Activated CD4-positive, CD25-positive, alpha-beta regulatory T cell (primary cell): Measurements from ENCODE around the gene ZKSCAN3.
"Not testable (repeated sequence)": the region's sequence is repeated elsewhere in the genome, so short reads cannot be mapped to it uniquely, and the experiment has no call there.

ENCODE experiments used
- DNase-seq, 4 experiments: peaks; one replicate each; lab custom pipeline; 2025; lab: John Stamatoyannopoulos, UW

ZKSCAN3 gene

GRCh38 chr6:28343898-28344677 lies 5.7 kb upstream of the ZKSCAN3 start:
- no peak for DNase-seq

DNA sequence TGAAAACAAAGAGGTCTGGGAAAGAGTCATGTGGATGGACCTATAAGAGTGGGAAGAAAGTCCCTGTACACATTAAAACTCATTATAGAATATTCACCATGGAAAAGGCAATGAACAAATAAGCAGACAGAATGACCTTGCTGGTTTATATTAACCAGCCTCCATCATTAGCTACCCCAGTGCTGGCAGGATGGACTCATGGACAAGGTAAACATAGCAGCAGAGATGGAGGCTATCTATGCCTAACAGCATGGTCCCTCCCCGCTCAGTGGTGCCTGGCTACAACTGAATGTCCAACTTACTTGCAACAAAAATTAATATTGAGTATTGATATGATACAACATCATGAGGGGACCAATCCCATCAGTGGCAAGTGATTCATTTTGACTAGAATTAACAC lies 4.5 kb upstream of the ZKSCAN3 start:
- no peak for DNase-seq

GRCh38 chr6:28347119-28347518 lies 2.6 kb upstream of the ZKSCAN3 start:
- no peak for DNase-seq

DNA sequence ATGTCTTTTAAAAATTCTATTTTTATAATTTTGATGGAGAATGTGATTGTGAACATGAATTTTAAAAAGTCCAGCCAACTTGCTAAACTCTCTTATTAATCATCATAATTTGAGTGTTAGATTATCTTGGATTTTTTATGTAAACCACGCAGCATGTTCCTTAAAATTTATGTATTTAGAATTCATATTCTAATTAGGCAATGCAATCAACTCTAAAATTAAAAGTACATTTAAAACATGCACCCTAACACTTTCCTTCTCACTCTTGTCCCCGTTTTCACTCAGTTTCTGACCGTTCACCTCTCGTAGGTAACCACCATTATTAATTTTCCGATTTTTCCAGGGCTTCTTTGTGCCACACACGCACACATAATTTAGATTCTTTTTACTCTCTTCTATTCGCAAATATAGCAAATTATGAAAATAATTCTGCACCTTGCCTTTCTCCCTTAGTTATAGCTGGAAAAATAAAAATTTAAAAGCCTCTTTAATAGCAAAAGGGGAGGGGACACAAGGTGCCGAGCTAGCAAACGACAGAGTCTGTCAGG lies 329 bp upstream of the ZKSCAN3 start:
- no peak for DNase-seq

GRCh38 chr6:28351087-28351486 lies 1.3 kb downstream of the ZKSCAN3 start:
- no peak for DNase-seq

- DNase-seq = no peak
These were observed 1.8 kb downstream of the ZKSCAN3 start for GRCh38 chr6:28351493-28351925.

- DNase-seq = no peak
These were observed 3.6 kb downstream of the ZKSCAN3 start for GRCh38 chr6:28353356-28353755.

- DNase-seq = no peak
These were observed 4.4 kb downstream of the ZKSCAN3 start for GRCh38 chr6:28353981-28354676.

GRCh38 chr6:28354688-28355554 lies 5.2 kb downstream of the ZKSCAN3 start:
- no peak for DNase-seq

DNA sequence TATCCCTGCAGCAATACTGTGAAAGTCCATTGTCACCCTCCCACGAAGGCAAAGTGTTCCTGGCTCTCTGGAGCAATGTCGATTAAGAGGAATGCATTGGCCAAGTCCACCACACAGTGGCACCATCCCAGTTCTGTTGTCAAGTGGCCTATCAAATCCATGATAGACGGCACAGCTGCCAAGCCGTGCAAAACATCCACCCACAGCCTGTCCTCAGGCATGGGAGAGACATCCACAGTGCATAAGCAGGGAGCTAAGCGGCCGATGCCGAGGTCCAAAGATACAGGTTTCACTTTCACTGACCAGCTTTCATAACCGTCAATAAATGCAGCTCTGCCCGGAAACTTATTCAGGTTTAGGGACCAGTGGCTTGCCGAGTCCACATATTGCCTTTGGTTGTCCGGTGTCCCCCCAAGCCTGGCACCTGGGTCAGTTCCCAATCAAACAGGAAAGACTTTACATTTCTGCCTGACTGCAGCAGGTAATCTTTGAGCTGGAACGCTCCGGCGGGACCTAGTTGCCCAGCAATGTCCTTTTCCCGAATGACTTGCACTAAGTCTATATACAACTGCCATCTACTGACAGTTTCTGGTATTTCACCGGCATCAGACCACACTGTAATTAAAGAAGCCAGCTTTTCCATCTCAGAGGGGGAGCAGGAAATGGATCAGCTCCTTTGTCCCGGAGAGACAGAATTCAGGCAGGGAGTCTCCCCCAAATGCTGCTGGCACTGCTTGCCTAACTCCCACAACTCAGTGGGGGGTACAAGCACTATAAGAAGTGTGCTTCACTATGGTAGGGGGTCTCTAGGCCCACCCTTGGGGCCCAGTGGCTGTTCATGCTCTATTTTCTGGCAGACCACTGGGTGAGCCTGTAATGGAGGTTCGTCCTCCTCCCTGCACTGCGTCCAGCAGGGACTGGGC lies 6.3 kb downstream of the ZKSCAN3 start:
- DNase-seq = peak; percentile 11 to 25 (median 21)

DNA sequence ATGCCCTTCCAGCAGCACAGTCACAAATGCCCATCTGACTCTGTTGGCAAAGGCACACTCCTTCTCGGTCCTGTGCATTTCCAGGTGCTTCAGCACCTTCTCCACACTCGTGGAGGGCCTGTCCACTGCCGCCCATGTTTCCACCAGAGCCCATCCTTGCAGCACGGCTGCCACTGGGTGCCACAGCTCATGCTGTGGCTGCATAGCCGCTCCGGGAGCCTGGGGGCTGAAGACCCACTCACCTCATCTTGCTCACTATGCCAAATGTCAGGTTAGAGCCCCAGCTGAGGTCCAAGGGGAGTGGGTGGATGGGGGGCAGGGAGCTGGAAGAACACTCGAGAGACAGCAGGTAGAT lies 6.9 kb downstream of the ZKSCAN3 start:
- no peak for DNase-seq

- no peak for DNase-seq
These were observed 7.3 kb downstream of the ZKSCAN3 start for GRCh38 chr6:28357036-28357435.

- DNase-seq = not testable (repeated sequence)
These were observed 9.8 kb downstream of the ZKSCAN3 start for GRCh38 chr6:28359562-28359961.

- no peak for DNase-seq
These were observed 11.2 kb downstream of the ZKSCAN3 start for GRCh38 chr6:28360961-28361360.

DNA sequence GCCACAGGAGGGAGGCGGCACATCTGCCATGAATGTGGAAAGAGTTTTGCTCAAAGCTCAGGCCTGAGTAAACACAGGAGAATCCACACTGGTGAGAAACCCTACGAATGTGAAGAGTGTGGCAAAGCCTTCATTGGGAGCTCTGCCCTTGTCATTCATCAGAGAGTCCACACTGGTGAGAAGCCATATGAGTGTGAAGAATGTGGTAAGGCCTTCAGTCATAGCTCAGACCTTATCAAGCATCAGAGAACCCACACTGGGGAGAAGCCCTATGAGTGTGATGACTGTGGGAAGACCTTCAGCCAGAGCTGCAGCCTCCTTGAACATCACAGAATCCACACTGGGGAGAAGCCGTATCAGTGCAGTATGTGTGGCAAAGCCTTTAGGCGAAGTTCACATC lies 15.8 kb downstream of the ZKSCAN3 start:
- not testable (repeated sequence) for DNase-seq

DNA sequence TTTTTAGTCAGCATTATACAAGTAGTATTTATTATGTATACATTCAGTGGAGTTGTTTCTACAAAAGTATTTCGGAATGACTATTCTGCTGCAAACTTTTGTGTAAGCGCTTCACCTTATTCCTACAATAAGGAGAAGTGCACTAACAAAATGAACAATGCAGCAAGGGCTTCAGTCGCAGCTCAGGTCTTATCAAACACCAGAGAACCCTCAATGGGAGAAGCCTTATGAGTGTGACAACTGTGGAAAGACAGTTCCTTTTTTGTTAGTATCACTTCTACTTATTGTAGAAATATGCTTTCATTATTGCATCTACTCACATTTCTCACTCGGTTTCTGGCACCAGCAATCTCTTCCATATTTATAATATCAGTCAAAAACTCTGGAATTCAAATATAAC lies 18.8 kb downstream of the ZKSCAN3 start:
- no peak for DNase-seq

- DNase-seq = no peak
These were observed 19.7 kb downstream of the ZKSCAN3 start for GRCh38 chr6:28369463-28369862.

- no peak for DNase-seq
These were observed 20.7 kb downstream of the ZKSCAN3 start for GRCh38 chr6:28370440-28370839.

- no peak for DNase-seq
These were observed 21.5 kb downstream of the ZKSCAN3 start for GRCh38 chr6:28371280-28371679.

DNA sequence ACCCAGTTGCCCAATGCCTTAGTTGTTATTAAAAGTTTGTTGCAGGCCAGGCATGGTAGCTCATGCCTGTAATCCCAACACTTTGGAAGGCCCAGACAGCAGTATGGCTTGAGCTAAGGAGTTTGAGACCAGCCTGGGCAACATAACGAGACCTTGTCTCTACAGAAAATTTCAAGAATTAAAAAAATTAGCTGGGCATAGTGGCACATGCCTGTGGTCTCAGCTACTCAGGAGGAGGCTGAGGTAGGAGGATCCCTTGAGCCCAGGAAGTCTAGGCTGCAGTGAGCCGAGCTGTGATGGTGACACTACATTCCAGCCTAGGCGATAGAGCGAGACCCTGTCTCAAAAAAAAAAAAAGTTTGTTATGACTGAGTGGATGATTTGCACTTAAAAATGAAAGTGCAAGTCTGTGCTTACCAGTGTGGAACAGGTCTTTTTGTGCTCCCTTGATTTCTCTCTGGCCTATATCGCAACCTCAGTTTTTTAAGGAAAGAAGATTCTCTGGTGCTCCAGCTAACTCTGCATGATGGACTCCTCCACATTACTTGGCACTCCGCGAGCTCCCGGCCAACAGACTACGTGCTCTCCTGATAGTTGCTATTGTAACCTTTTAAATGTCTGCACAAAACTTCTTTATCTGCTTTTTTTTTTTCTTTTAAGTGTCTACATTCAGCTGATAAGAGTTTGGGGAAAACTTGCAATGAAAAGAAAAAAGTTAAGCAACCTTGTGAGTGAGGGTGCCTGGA lies 22.1 kb downstream of the ZKSCAN3 start:
- no peak for DNase-seq
